Mesendoderm (in vitro differentiated cells): ENCODE results near the gene ITGA11.

ENCODE experiments used
- DNase-seq: peaks from one replicate; pipeline ENCODE4 v3.0.0; 2013
- H2AK5ac ChIP-seq: 2 replicates; pipeline ENCODE4 v1.6.1; 2013; ENCODE audit warnings: low read length, inconsistent platforms
- H2BK120ac ChIP-seq: 2 replicates; pipeline ENCODE4 v1.6.1; 2013; ENCODE audit warnings: low read depth, mild to moderate bottlenecking, low read length, moderate library complexity, mixed read lengths
- H2BK15ac ChIP-seq: replicated peaks from 2 replicates; pipeline ENCODE4 v1.6.1; 2013; ENCODE audit warnings: low read depth, mild to moderate bottlenecking, moderate library complexity
- H2BK5ac ChIP-seq: 2 replicates; pipeline ENCODE4 v1.6.1; 2013; ENCODE audit warnings: low read length, inconsistent platforms
- H3K18ac ChIP-seq: 2 replicates; pipeline ENCODE4 v1.6.1; 2013; ENCODE audit warnings: mild to moderate bottlenecking, low read length, mixed read lengths
- H3K23ac ChIP-seq: one replicate; pipeline ENCODE4 v1.6.1; 2013; ENCODE audit warnings: low read length
- H3K27ac ChIP-seq: 2 replicates; pipeline ENCODE4 v1.5.1; 2013; ENCODE audit warnings: low read depth, mild to moderate bottlenecking, inconsistent platforms, low read length, moderate library complexity
- H3K27me3 ChIP-seq: 2 replicates; pipeline ENCODE4 v1.6.1; 2013; ENCODE audit warnings: low read length, control low read depth, mild to moderate bottlenecking, inconsistent platforms; ENCODE audit not compliant: insufficient read depth, poor library complexity
- H3K36me3 ChIP-seq: 2 replicates; pipeline ENCODE4 v1.6.1; 2013; ENCODE audit warnings: low read length, inconsistent platforms; ENCODE audit not compliant: control insufficient read depth, insufficient read depth
- H3K4ac ChIP-seq: one replicate; pipeline ENCODE4 v1.6.1; 2013; ENCODE audit warnings: low read depth, mild to moderate bottlenecking, low read length, moderate library complexity
- H3K4me1 ChIP-seq: 2 replicates; pipeline ENCODE4 v1.6.1; 2013; ENCODE audit warnings: low read depth, low read length, inconsistent platforms; ENCODE audit not compliant: control insufficient read depth
- H3K4me2 ChIP-seq: 2 replicates; pipeline ENCODE4 v1.6.1; 2013; ENCODE audit warnings: low read length
- H3K4me3 ChIP-seq: 2 replicates; pipeline ENCODE4 v1.5.1; 2013; ENCODE audit warnings: mild to moderate bottlenecking, low read length
- H3K56ac ChIP-seq: one replicate; pipeline ENCODE4 v1.6.1; 2013; ENCODE audit warnings: low read length
- H3K79me1 ChIP-seq: 2 replicates; pipeline ENCODE4 v1.6.1; 2013; ENCODE audit warnings: low read length, inconsistent platforms
- H3K79me2 ChIP-seq: 2 replicates; pipeline ENCODE4 v1.6.1; 2013; ENCODE audit warnings: mild to moderate bottlenecking, low read length; ENCODE audit not compliant: control insufficient read depth, insufficient read depth
- H3K9ac ChIP-seq: 2 replicates; pipeline ENCODE4 v1.6.1; 2013; ENCODE audit warnings: low read length, inconsistent platforms
- H4K5ac ChIP-seq: one replicate; pipeline ENCODE4 v1.6.1; 2013; ENCODE audit warnings: low read length
- H4K8ac ChIP-seq: one replicate; pipeline ENCODE4 v1.6.1; 2013; ENCODE audit warnings: low read depth, mild to moderate bottlenecking, control low read depth, low read length, moderate library complexity
- WGBS: extraction: QIAGEN DNeasy Blood & Tissue Kit; methylation state at CpG from one replicate; pipeline ENCODE4 v1.1.7; 2013; ENCODE audit warnings: low lambda C conversion rate, missing lambda C conversion rate; ENCODE audit not compliant: insufficient coverage; ENCODE audit errors: extremely low coverage; 5-methylcytosine and 5-hydroxymethylcytosine counted together

The ITGA11 gene

GRCh38 chr15:68348606-68349005, 83.4 kb downstream of the ITGA11 start:
- H3K56ac ChIP-seq = no peak overlapping the region
- H3K18ac ChIP-seq = no peak overlapping the region
- H3K79me2 ChIP-seq = no peaks in the 10 kb centered on the region
- H3K4me3 ChIP-seq = no peak overlapping the region
- no peak overlapping the region for H2BK5ac ChIP-seq
- H4K5ac ChIP-seq = no peak overlapping the region
- H3K36me3 ChIP-seq = no peaks in the 10 kb centered on the region
- no peak overlapping the region for H3K4ac ChIP-seq
- H3K27me3 ChIP-seq = no peaks in the 10 kb centered on the region
- H4K8ac ChIP-seq = no peak overlapping the region
- WGBS = no CpG with 5 or more reads among the region's 9 CpGs
- DNase-seq = no peak
- H3K27ac ChIP-seq = no peak overlapping the region
- no peak overlapping the region for H2BK120ac ChIP-seq
- H3K4me1 ChIP-seq = no peaks in the 10 kb centered on the region
- H2BK15ac ChIP-seq = no peak overlapping the region
- H3K23ac ChIP-seq = no peak overlapping the region
- H3K9ac ChIP-seq = no peak overlapping the region
- no peaks in the 10 kb centered on the region for H3K79me1 ChIP-seq
- H2AK5ac ChIP-seq = no peak overlapping the region
- no peak overlapping the region for H3K4me2 ChIP-seq

GRCh38 chr15:68348081-68348480, 83.9 kb downstream of the ITGA11 start:
- H2BK15ac ChIP-seq = no peak overlapping the region
- H3K18ac ChIP-seq = no peak overlapping the region
- H3K23ac ChIP-seq = no peak overlapping the region
- H3K79me2 ChIP-seq = no peaks in the 10 kb centered on the region
- no peaks in the 10 kb centered on the region for H3K27me3 ChIP-seq
- no peak overlapping the region for H3K27ac ChIP-seq
- H4K5ac ChIP-seq = no peak overlapping the region
- no CpG with 5 or more reads among the region's 6 CpGs for WGBS
- no peak overlapping the region for H2BK120ac ChIP-seq
- no peak overlapping the region for H3K4me2 ChIP-seq
- H2AK5ac ChIP-seq = no peak overlapping the region
- no peaks in the 10 kb centered on the region for H3K4me1 ChIP-seq
- no peak for DNase-seq
- H4K8ac ChIP-seq = no peak overlapping the region
- no peak overlapping the region for H3K4me3 ChIP-seq
- no peak overlapping the region for H3K9ac ChIP-seq
- no peaks in the 10 kb centered on the region for H3K79me1 ChIP-seq
- H2BK5ac ChIP-seq = no peak overlapping the region
- H3K4ac ChIP-seq = no peak overlapping the region
- no peak overlapping the region for H3K56ac ChIP-seq
- no peaks in the 10 kb centered on the region for H3K36me3 ChIP-seq

GRCh38 chr15:68347392-68347791, 84.6 kb downstream of the ITGA11 start:
- no peak overlapping the region for H3K4me3 ChIP-seq
- H4K8ac ChIP-seq = no peak overlapping the region
- WGBS = no CpG with 5 or more reads among the region's 7 CpGs
- no peak overlapping the region for H3K4me2 ChIP-seq
- H2BK5ac ChIP-seq = no peak overlapping the region
- no peak overlapping the region for H3K23ac ChIP-seq
- H4K5ac ChIP-seq = no peak overlapping the region
- H3K36me3 ChIP-seq = no peaks in the 10 kb centered on the region
- no peak overlapping the region for H2BK120ac ChIP-seq
- no peak overlapping the region for H3K9ac ChIP-seq
- no peaks in the 10 kb centered on the region for H3K79me2 ChIP-seq
- no peak overlapping the region for H3K27ac ChIP-seq
- no peak for DNase-seq
- no peak overlapping the region for H3K4ac ChIP-seq
- H3K56ac ChIP-seq = no peak overlapping the region
- no peaks in the 10 kb centered on the region for H3K4me1 ChIP-seq
- no peak overlapping the region for H3K18ac ChIP-seq
- no peak overlapping the region for H2AK5ac ChIP-seq
- H3K79me1 ChIP-seq = no peaks in the 10 kb centered on the region
- no peak overlapping the region for H2BK15ac ChIP-seq
- no peaks in the 10 kb centered on the region for H3K27me3 ChIP-seq

DNA sequence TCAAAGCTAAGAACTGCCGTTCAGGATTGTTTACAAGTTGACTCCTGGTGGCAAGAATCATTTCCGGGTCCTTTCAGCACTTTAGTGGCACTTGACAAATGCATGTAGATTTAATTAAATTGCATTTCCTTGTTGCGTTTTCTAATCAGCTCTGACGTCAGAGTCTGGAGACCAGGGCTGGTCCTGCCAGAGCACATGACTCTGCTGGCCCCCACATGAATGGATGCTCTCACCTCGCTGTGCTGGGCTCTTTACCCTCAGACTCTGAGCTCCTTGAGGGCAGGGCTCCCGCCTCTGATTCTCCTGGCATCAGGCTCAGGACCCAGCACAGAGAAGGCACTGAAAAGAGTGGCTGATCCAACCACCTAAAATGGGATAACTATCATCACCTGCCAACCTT, 85.0 kb downstream of the ITGA11 start:
- no peak overlapping the region for H2BK120ac ChIP-seq
- no peak overlapping the region for H2BK15ac ChIP-seq
- H3K27me3 ChIP-seq = no peaks in the 10 kb centered on the region
- no peak overlapping the region for H3K18ac ChIP-seq
- H2BK5ac ChIP-seq = no peak overlapping the region
- no CpG with 5 or more reads among the region's 6 CpGs for WGBS
- no peaks in the 10 kb centered on the region for H3K36me3 ChIP-seq
- H4K8ac ChIP-seq = no peak overlapping the region
- no peaks in the 10 kb centered on the region for H3K4me1 ChIP-seq
- H3K4me3 ChIP-seq = no peak overlapping the region
- H3K4me2 ChIP-seq = no peak overlapping the region
- no peak overlapping the region for H3K27ac ChIP-seq
- H3K79me1 ChIP-seq = no peaks in the 10 kb centered on the region
- no peak overlapping the region for H3K4ac ChIP-seq
- H2AK5ac ChIP-seq = no peak overlapping the region
- H3K23ac ChIP-seq = no peak overlapping the region
- H3K79me2 ChIP-seq = no peaks in the 10 kb centered on the region
- no peak overlapping the region for H3K56ac ChIP-seq
- no peak overlapping the region for H3K9ac ChIP-seq
- DNase-seq = no peak
- no peak overlapping the region for H4K5ac ChIP-seq

DNA sequence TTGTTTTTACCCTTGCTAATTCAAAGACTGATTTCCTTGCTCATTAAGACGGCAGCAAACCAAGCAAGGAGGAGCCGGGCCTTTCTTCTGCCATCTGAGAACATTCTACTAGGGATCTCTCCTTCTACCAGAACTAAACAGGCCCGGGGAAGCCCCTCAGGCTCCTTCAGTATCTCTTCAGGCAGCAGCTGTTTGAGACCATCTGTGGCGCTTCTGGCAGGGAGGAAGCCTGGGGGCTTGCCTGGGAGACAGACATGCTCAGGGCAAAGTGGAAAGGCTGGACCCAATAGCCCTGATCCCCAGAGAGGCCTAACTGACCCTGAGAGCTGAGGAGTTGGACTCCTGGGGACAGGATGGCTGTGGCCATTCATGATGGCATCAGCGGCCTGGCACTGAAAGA, 86.5 kb downstream of the ITGA11 start:
- H3K23ac ChIP-seq = no peak overlapping the region
- H2BK15ac ChIP-seq = no peak overlapping the region
- no peak overlapping the region for H3K9ac ChIP-seq
- no peaks in the 10 kb centered on the region for H3K4me1 ChIP-seq
- no peak overlapping the region for H2BK5ac ChIP-seq
- H3K27me3 ChIP-seq = no peaks in the 10 kb centered on the region
- H3K79me2 ChIP-seq = no peaks in the 10 kb centered on the region
- no peaks in the 10 kb centered on the region for H3K79me1 ChIP-seq
- H3K4ac ChIP-seq = no peak overlapping the region
- DNase-seq = no peak
- H2BK120ac ChIP-seq = no peak overlapping the region
- H3K4me3 ChIP-seq = no peak overlapping the region
- H3K18ac ChIP-seq = no peak overlapping the region
- no peak overlapping the region for H3K27ac ChIP-seq
- H3K56ac ChIP-seq = no peak overlapping the region
- no peak overlapping the region for H4K8ac ChIP-seq
- H2AK5ac ChIP-seq = no peak overlapping the region
- H4K5ac ChIP-seq = no peak overlapping the region
- H3K36me3 ChIP-seq = no peaks in the 10 kb centered on the region
- WGBS = no CpG with 5 or more reads among the region's 5 CpGs
- no peak overlapping the region for H3K4me2 ChIP-seq

GRCh38 chr15:68344600-68344999, 87.4 kb downstream of the ITGA11 start:
- H3K18ac ChIP-seq = no peak overlapping the region
- DNase-seq = no peak
- no peak overlapping the region for H4K5ac ChIP-seq
- H3K79me1 ChIP-seq = no peaks in the 10 kb centered on the region
- no peaks in the 10 kb centered on the region for H3K79me2 ChIP-seq
- no peaks in the 10 kb centered on the region for H3K27me3 ChIP-seq
- no peak overlapping the region for H3K4me3 ChIP-seq
- H3K4me2 ChIP-seq = no peak overlapping the region
- no peak overlapping the region for H3K4ac ChIP-seq
- H3K9ac ChIP-seq = no peak overlapping the region
- no peak overlapping the region for H3K56ac ChIP-seq
- no peak overlapping the region for H3K27ac ChIP-seq
- no CpG with 5 or more reads among the region's 7 CpGs for WGBS
- no peak overlapping the region for H3K23ac ChIP-seq
- no peak overlapping the region for H4K8ac ChIP-seq
- no peaks in the 10 kb centered on the region for H3K36me3 ChIP-seq
- H2BK120ac ChIP-seq = no peak overlapping the region
- no peak overlapping the region for H2BK5ac ChIP-seq
- no peak overlapping the region for H2AK5ac ChIP-seq
- no peaks in the 10 kb centered on the region for H3K4me1 ChIP-seq
- no peak overlapping the region for H2BK15ac ChIP-seq
